GM12874 (cell line): ENCODE measurements around the gene COA5.

Experiments used
- TF ChIP-seq, protein P1 (sequence below): IDR thresholded peaks from 2 replicates; pipeline ENCODE4 v1.5.1; 2011; ENCODE audit warnings: low read depth, mild to moderate bottlenecking, control low read depth, low read length, moderate library complexity; ENCODE audit not compliant: insufficient read depth

COA5 gene

DNA sequence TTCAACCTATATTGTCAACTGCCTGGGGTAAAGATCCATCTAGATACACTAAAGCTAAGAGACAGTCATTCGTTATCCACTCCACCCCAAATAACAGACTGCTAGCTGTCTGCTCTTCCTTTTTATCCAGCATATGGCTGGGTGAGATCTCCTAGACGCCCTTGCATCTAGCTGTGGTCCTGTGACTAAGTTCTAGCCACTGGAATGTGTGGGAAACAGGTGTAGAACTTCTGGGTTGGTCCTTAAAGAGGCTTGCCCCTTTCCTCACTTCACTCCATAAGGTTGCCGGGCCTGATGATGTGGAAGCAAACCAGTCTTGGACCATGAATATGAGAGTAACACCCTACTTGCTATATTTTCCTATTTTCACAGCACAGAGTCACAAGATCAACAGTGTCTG, 3.2 kb downstream of the COA5 start:
- TF ChIP-seq, protein P1, sequence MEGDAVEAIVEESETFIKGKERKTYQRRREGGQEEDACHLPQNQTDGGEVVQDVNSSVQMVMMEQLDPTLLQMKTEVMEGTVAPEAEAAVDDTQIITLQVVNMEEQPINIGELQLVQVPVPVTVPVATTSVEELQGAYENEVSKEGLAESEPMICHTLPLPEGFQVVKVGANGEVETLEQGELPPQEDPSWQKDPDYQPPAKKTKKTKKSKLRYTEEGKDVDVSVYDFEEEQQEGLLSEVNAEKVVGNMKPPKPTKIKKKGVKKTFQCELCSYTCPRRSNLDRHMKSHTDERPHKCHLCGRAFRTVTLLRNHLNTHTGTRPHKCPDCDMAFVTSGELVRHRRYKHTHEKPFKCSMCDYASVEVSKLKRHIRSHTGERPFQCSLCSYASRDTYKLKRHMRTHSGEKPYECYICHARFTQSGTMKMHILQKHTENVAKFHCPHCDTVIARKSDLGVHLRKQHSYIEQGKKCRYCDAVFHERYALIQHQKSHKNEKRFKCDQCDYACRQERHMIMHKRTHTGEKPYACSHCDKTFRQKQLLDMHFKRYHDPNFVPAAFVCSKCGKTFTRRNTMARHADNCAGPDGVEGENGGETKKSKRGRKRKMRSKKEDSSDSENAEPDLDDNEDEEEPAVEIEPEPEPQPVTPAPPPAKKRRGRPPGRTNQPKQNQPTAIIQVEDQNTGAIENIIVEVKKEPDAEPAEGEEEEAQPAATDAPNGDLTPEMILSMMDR, result no peak

DNA sequence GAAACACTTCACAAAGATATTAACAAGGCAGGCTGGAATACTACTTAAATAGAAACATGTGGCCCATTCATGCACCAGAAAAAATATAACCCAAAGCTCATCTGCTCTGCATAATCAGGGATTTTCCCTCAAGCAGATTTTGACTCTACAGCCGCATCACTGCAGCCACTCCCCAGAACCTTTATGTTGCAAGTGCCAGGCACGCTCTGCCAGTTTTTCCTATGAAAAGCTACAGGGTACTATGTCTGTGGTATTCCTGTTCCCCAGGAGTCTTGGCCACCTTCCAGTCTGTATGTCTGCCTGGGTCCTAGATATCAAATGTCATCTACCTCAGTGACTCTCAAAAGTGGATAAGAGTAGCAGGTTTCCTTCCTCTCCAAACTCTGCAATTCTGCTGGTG, 3.8 kb downstream of the COA5 start:
- TF ChIP-seq, protein P1, result no peak

DNA sequence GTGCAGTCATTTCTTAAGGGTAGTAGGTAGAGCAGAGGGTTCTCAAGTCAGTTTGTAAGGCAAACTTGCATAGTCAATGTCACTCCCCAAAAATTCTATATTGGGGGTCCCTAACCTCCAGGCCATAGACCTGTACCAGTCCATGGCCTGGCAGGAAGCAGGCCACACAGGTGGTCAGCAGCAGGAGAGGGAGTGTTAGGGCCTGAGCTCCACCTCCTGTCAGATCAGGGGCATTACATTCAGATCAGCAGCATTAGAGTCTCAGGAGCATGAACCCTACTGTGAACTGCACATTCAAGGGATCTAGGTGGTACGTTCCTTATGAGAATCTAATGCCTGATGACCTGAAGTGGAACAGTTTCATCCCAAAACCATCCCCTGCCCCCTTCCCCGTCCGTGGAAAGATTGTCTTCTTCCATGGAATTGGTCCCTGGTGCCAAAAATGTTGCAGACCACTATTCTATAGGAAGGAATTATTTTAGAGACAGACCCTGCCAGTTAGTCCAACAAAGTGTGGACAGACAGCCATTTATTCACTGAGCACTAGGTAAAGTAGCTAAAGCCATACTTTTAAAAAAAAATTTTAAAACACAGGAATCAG, 6.7 kb downstream of the COA5 start:
- TF ChIP-seq, protein P1, result peak; percentile 80

DNA sequence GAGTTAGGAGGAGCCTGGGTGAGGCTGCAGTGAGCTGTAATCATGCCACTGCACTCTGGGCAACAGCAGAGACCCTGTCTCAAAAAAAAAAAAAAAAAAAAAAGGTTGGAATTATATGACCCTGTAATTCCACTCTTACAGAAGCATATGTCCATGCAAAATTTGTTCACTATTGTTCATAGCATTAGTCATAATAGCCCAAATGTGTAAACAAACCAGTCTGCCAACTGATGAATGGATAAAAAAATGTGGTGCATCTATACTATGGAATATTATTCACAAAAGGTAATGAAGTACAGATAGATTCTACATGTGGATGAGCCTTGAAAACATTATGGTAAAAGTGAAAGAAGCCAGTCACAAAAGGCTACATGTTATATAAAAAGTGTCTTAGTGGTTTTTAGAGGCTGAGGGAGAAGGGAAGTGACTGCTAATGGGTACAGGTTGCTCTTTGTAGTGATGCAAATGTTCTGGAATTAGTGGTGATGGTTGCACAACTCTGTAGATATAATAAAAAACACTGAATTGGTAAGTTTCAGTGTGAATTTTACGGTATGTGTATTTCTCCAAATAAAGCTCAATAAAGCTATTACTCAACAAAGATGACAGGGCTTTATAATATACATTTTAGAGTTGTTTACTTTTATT, 9.4 kb downstream of the COA5 start:
- TF ChIP-seq, protein P1, result no peak

DNA sequence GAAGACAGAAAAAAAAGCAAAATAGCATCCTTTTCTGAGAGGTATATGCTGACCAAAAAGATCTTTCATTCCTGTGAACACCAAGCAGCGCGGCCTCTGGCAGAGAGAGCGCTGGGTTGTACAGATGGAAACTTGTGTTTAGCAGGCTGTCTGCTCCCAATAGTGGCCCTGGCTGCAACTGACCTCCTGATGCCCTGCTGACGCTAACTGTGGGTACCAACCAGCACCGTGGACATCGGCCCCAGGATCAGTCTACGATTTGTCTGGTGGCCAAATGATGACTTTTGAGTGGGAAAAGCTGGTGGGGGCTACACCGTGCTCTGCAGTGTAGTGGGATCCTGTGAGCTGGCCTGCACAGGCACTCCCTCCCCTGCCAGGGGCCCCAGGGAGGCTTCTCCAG, 15.7 kb downstream of the COA5 start:
- TF ChIP-seq, protein P1, result no peak

DNA sequence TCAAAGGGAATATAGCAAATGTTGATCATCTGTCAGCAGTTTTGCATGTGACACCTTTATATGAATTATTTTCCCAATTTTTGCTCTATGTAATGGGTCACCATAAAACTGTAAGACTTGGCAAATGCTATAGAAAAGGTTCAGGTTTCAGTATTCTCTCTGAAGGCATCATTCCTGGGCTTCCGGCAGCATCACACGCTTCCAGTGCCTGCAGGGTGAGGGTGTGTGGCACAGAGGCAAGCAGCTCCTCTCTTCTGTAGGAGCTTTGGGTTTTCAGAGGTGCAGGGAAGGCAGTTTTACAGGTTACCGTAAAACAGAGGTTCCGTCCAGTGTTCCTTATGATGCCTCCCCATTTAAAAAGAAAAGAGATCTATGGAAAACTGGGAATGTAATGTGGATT, 18.8 kb downstream of the COA5 start:
- TF ChIP-seq, protein P1, result no peak

DNA sequence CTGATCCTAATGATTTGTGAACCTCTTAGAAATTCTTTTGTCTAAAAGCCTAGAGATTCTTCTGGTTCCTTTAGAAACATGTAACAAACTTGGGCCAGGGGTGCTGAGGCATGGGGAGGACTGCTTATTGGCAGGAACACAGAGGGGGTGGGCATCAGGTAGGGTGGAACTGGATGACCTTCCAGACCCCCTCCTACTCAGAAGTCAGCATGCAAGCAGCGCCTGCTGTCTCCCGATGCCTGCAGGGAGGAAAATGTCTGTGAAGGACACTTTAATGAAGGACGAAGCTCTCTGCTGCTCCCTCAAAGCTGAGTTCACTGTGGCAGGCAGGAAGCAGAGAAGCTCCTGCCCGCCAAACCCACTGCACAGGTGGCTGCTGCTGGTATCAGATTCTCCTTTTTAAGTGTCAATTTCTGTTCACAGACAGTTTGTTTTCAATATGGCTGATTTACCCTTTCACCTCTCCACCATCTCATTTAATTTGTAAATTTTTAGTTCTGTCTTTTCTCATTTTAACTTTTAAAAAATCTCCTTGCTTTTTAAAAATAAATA, 19.4 kb downstream of the COA5 start:
- TF ChIP-seq, protein P1, result no peak
